IgD-negative memory B cell (primary cell): ENCODE results near the gene PCDHGB7. TPM values are rescaled to one million over a fixed set of nuclear protein-coding genes. Genes with fewer than 3 reads are reported as not detected.
A peak's percentile ranks its signal among the peaks of the same experiment; 100 is the strongest.
"Not testable (repeated sequence)": the region's sequence is repeated elsewhere in the genome, so short reads cannot be mapped to it uniquely, and the experiment has no call there.

ENCODE experiments used
- H3K27ac Mint-ChIP-seq, 3 donors: one replicate each; pipeline ENCODE4 v1.8.0; 2020 to 2022; ENCODE audit warnings: mild to moderate bottlenecking in 3 of 3, mixed read lengths in 3 of 3, moderate library complexity in 1 of 3
- H3K27me3 Mint-ChIP-seq: one replicate; pipeline ENCODE4 v1.8.0; 2021; ENCODE audit warnings: mixed read lengths
- H3K36me3 Mint-ChIP-seq: one replicate; pipeline ENCODE4 v1.8.0; 2020; ENCODE audit warnings: mild to moderate bottlenecking, mixed read lengths
- H3K4me1 Mint-ChIP-seq, 3 donors: one replicate each; pipeline ENCODE4 v1.8.0; 2020 to 2022; ENCODE audit warnings: mixed read lengths in 3 of 3, mild to moderate bottlenecking in 1 of 3
- H3K4me3 Mint-ChIP-seq, 4 donors: one replicate each; pipeline ENCODE4 v1.8.0; 2020 to 2022; ENCODE audit warnings: mild to moderate bottlenecking in 4 of 4, mixed read lengths in 4 of 4, moderate library complexity in 3 of 4
- H3K9me3 Mint-ChIP-seq, 3 donors: one replicate each; pipeline ENCODE4 v1.8.0; 2020 to 2021; ENCODE audit warnings: mixed read lengths in 3 of 3, mild to moderate bottlenecking in 1 of 3
- polyA plus RNA-seq: library from polyadenylated mRNA; unstranded; fragments of 300-500 nt; fragmentation: Illumina TruSeq; gene quantifications from one replicate; pipeline ENCODE4 v1.2.3, GENCODE V29; 2021

The PCDHGB7 gene
- polyA plus RNA-seq = 0.21 TPM

DNA sequence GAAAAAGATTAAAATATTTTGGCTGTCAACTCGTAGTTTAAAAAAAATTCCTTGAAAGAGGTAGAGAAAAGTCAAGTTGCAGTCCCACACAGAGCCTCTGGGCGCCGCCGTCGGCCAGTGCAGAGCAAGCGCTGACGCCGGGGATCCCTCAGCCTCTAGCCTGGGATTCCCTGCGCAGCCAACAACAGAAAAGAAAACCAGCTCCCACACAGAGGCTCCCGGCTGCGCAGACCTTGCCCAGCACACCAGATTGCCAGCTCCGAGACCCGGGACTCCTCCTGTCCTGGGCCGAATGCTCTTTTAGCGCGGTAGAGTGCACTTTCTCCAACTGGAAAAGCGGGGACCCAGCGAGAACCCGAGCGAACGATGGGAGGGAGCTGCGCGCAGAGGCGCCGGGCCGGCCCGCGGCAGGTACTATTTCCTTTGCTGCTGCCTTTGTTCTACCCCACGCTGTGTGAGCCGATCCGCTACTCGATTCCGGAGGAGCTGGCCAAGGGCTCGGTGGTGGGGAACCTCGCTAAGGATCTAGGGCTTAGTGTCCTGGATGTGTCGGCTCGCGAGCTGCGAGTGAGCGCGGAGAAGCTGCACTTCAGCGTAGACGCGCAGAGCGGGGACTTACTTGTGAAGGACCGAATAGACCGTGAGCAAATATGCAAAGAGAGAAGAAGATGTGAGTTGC, at the start of gene PCDHGB7:
PCDHGB7 (plus strand) TSS at position 184 of the 679 bp plus-strand sequence; CDS start at position 367, 183 bp downstream.
- H3K9me3 Mint-ChIP-seq = peaks cover 15 to 43% (median 23%) of the 10 kb centered on the region in 3 donors
- H3K36me3 Mint-ChIP-seq = not testable (repeated sequence)
- peaks cover 16 to 36% (median 20%) of the 10 kb centered on the region in 3 donors for H3K4me1 Mint-ChIP-seq
- H3K27me3 Mint-ChIP-seq = peaks cover 56% of the 10 kb centered on the region
- H3K27ac Mint-ChIP-seq = peak within 1 kb of the TSS; percentile 73 to 93 (median 83)
- peak within 1 kb of the TSS; percentile 78 to 93 (median 81) for H3K4me3 Mint-ChIP-seq

DNA sequence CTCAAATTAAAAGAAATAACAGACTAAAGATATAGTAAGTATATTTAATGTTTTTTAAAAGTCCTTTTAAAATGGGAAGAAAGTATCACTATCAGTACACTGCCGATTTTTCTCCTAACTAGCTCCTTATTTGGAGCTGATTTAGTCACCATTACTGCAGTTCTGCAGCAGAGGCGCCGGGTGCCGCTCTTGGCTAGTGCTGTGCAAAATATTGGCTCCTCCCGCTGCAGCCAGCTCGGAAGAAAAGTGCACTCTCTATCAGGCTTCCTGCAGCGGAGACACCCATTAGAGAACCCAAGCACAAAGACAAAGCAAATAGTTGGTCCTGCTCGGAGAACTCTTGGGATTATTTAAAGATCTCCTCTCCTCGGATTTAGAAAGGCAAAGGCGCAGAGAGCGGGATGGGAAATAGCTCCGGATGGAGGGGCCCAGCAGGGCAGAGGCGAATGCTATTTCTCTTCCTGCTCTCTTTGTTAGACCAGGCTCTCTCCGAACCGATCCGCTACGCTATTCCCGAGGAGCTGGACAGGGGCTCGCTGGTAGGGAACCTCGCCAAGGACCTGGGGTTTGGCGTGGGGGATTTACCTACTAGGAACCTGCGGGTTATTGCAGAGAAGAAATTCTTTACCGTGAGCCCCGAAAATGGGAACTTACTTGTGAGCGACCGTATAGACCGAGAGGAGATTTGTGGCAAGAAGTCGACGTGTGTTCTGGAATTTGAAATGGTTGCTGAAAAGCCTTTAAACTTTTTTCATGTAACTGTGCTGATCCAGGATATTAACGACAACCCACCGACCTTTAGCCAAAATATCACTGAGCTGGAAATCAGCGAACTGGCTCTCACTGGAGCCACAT, 47.3 kb upstream of the PCDHGB7 start, which contains the start of gene PCDHGB3:
PCDHGB3 (plus strand) TSS at position 249 of the 855 bp plus-strand sequence; CDS start at position 402, 153 bp downstream.
- Mint-ChIP-seq H3K9me3 (peaks cover 8 to 14% (median 13%) of the 10 kb centered on the region in 3 donors), H3K4me3 (peak within 1 kb of the TSS; percentile 88 to 97 (median 92)), H3K27ac (peak within 1 kb of the TSS; percentile 67 to 74 (median 72)), H3K27me3 (peaks cover 35% of the 10 kb centered on the region), H3K4me1 (peaks cover 2 to 5% (median 4%) of the 10 kb centered on the region in 3 donors), H3K36me3 (peaks cover 4% of the 10 kb centered on the region)

DNA sequence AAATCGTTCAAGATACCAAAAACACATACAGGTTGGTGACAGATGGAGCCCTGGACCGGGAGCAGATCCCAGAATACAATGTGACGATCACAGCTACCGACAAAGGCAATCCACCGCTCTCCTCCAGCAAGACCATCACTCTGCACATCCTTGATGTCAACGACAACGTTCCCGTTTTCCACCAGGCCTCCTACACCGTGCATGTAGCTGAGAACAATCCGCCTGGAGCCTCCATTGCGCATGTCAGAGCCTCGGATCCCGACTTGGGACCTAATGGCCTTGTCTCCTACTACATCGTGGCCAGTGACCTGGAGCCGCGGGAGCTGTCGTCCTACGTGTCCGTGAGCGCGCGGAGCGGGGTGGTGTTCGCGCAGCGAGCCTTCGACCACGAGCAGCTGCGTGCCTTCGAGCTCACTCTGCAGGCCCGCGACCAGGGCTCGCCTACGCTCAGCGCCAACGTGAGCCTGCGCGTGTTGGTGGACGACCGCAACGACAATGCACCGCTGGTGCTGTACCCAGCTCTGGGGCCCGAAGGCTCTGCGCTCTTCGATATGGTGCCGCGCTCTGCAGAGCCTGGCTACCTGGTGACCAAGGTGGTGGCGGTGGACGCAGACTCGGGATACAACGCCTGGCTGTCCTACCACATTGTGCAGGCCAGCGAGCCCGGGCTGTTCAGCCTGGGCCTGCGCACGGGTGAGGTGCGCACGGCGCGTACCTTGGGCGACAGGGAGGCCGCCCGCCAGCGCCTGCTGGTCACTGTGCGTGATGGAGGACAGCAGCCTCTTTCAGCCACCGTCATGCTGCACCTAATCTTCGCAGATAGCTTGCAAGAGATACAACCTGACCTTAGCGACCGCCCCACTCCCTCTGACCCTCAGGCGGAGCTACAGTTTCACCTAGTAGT, 45.7 kb upstream of the PCDHGB7 start:
- H3K4me3 Mint-ChIP-seq = peak overlapping the region in 2 of 4 donors; percentile 15 to 55
- H3K9me3 Mint-ChIP-seq = peaks cover 6 to 17% (median 11%) of the 10 kb centered on the region in 3 donors
- peaks cover 7% of the 10 kb centered on the region for H3K36me3 Mint-ChIP-seq
- H3K4me1 Mint-ChIP-seq = peaks cover 2 to 5% (median 4%) of the 10 kb centered on the region in 3 donors
- H3K27ac Mint-ChIP-seq = no peak overlapping the region
- peaks cover 23% of the 10 kb centered on the region for H3K27me3 Mint-ChIP-seq

DNA sequence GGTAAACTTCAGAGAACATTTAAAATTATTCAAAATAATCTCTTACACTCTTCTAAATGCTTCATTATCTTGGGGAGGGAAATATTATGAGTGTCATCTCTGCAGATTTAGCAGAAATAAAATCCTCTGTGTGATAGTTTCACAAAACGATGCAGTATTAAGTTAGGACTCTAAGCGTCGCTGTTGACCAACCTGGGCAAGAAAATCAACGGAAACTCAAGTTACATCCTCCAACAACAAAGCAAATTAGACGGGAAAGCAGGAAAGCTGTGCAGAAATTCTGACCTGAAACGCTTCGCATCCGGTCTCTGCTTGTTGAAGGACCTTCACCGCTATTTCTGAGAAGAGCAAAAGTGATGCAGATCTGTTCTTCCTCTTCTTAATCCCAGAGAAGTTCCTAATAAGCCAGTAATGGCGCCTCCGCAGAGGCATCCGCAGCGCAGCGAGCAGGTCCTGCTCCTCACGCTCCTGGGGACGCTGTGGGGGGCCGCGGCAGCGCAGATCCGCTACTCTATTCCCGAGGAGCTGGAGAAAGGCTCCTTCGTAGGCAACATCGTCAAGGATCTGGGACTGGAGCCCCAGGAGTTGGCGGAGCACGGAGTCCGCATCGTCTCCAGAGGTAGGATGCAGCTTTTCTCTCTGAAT, 43.7 kb upstream of the PCDHGB7 start, which contains the start of gene PCDHGA6:
PCDHGA6 (plus strand) TSS at position 219 of the 645 bp plus-strand sequence; CDS start at position 412, 193 bp downstream.
- H3K9me3 Mint-ChIP-seq = peaks cover 6 to 15% (median 11%) of the 10 kb centered on the region in 3 donors
- peaks cover 2 to 5% (median 4%) of the 10 kb centered on the region in 3 donors for H3K4me1 Mint-ChIP-seq
- peak within 1 kb of the TSS in 1 of 3 donors; percentile 65 for H3K27ac Mint-ChIP-seq
- H3K27me3 Mint-ChIP-seq = peaks cover 21% of the 10 kb centered on the region
- peaks cover 7% of the 10 kb centered on the region for H3K36me3 Mint-ChIP-seq
- H3K4me3 Mint-ChIP-seq = peak within 1 kb of the TSS in 3 of 4 donors; percentile 27 to 79 (median 63)

DNA sequence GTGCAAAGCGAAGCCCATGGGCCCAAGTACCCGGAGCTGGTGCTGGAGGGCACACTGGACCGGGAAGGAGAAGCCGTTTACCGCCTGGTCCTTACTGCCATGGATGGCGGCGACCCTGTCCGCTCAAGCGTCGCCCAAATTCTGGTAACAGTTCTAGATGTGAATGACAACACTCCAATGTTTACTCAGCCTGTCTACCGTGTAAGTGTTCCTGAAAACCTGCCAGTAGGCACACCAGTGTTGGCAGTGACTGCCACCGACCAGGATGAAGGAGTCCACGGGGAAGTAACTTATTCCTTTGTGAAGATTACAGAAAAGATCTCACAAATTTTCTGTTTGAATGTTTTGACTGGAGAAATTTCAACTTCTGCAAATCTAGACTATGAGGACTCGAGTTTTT, 42.9 kb upstream of the PCDHGB7 start:
- Mint-ChIP-seq H3K27ac (no peak overlapping the region), H3K4me1 (peaks cover 2 to 5% (median 4%) of the 10 kb centered on the region in 3 donors), H3K36me3 (peaks cover 7% of the 10 kb centered on the region), H3K27me3 (peaks cover 22% of the 10 kb centered on the region), H3K9me3 (peaks cover 8 to 15% (median 11%) of the 10 kb centered on the region in 3 donors), H3K4me3 (peak overlapping the region in 1 of 4 donors; percentile 27)

DNA sequence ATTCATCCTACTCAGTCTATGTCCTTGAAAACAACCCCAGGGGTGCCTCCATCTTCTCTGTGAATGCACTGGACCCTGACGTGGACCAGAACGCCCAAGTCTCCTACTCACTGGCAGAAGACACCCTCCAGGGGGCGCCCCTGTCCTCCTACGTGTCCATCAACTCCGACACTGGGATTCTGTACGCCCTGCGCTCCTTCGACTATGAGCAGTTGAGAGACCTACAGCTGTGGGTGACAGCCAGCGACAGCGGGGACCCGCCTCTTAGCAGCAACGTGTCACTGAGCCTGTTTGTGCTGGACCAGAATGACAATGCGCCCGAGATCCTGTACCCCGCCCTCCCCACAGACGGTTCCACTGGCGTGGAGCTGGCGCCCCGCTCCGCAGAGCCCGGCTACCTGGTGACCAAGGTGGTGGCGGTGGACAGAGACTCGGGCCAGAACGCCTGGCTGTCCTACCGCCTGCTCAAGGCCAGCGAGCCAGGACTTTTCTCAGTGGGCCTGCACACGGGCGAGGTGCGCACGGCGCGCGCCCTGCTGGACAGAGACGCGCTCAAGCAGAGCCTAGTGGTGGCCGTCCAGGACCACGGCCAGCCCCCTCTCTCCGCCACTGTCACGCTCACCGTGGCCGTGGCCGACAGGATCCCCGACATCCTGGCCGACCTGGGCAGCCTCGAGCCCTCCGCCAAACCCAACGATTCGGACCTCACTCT, 41.9 kb upstream of the PCDHGB7 start:
- not testable (repeated sequence) for H3K27ac Mint-ChIP-seq, H3K36me3 Mint-ChIP-seq, H3K4me1 Mint-ChIP-seq, H3K4me3 Mint-ChIP-seq
- H3K27me3 Mint-ChIP-seq = peaks cover 22% of the 10 kb centered on the region
- peaks cover 8 to 15% (median 11%) of the 10 kb centered on the region in 3 donors for H3K9me3 Mint-ChIP-seq

DNA sequence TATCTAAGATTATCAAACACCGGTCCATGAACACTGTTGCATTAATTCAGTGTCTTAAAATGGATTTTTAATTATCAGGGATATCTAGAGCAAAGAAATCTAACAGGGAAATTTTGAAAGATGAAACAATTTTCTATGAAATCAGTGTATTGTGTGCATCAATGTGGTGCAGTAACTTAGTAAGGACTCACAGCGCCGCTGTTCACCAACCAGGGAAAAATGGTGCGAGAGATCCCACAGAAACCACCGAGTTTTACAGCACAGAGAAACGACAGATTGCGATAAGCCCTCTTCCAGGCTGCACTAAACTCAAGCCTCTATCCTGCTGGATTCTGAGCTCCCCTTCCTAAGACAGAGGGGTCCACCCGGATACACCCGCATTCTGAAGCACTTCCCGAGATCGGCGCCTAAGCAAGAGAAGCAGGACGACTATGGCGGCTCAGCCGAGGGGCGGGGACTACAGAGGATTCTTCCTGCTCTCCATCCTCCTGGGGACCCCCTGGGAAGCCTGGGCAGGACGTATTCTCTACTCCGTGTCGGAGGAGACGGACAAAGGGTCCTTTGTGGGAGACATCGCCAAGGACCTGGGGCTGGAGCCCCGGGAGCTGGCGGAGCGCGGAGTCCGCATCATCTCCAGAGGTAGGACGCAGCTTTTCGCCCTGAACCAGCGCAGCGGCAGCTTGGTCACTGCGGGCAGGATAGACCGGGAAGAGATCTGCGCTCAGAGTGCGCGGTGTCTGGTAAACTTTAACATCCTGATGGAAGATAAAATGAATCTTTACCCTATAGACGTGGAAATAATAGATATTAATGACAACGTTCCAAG, 34.8 kb upstream of the PCDHGB7 start, which contains the start of gene PCDHGA7:
PCDHGA7 (plus strand) TSS at position 274 of the 826 bp plus-strand sequence; CDS start at position 432, 158 bp downstream.
- Mint-ChIP-seq H3K4me3 (peak within 1 kb of the TSS; percentile 81 to 94 (median 90)), H3K36me3 (peaks cover 1% of the 10 kb centered on the region), H3K27ac (peak within 1 kb of the TSS in 2 of 3 donors; percentile 19 to 76), H3K9me3 (peaks cover 4 to 15% (median 8%) of the 10 kb centered on the region in 3 donors), H3K4me1 (peaks cover 0 to 2% (median 2%) of the 10 kb centered on the region in 3 donors), H3K27me3 (peaks cover 26% of the 10 kb centered on the region)

DNA sequence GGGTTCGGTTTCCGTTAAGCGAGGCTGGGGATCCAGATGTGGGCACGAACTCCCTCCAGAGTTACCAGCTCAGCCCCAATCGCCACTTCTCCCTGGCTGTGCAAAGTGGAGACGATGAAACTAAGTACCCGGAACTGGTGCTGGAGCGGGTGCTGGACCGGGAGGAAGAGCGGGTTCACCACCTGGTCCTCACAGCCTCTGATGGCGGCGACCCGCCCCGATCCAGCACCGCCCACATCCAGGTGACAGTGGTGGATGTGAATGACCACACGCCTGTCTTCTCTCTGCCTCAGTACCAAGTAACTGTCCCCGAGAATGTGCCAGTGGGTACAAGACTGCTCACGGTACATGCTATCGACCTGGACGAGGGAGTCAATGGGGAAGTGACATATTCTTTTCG, 34.1 kb upstream of the PCDHGB7 start:
- H3K4me3 Mint-ChIP-seq = peak overlapping the region in 2 of 4 donors; percentile 81 to 92
- peaks cover 1% of the 10 kb centered on the region for H3K36me3 Mint-ChIP-seq
- peaks cover 0 to 2% (median 2%) of the 10 kb centered on the region in 3 donors for H3K4me1 Mint-ChIP-seq
- peaks cover 26% of the 10 kb centered on the region for H3K27me3 Mint-ChIP-seq
- H3K27ac Mint-ChIP-seq = peak overlapping the region in 1 of 3 donors; percentile 31
- peaks cover 4 to 16% (median 8%) of the 10 kb centered on the region in 3 donors for H3K9me3 Mint-ChIP-seq

DNA sequence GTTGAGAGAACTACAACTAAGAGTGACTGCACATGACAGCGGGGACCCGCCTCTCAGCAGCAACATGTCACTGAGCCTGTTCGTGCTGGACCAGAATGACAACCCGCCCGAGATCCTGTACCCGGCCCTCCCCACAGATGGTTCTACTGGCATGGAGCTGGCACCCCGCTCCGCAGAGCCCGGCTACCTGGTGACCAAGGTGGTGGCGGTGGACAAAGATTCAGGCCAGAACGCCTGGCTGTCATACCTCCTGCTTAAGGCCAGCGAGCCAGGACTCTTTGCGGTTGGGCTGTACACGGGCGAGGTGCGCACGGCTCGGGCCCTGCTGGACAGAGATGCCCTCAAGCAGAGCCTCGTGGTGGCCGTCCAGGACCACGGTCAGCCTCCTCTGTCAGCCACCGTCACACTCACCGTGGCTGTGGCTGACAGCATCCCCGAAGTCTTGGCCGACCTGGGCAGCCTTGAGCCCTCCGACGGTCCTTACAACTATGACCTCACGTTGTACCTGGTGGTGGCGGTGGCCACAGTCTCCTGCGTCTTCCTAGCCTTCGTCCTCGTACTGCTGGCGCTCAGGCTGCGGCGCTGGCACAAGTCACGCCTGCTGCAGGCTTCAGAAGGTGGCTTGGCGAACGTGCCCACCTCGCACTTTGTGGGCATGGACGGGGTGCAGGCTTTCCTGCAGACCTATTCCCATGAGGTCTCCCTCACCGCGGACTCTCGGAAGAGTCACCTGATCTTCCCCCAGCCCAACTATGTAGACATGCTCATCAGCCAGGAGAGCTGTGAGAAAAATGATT, 32.8 kb upstream of the PCDHGB7 start:
- Mint-ChIP-seq H3K4me3 (no peak overlapping the region), H3K4me1 (peaks cover 0 to 4% (median 2%) of the 10 kb centered on the region in 3 donors), H3K9me3 (peaks cover 4 to 23% (median 8%) of the 10 kb centered on the region in 3 donors), H3K27ac (no peak overlapping the region), H3K36me3 (peaks cover 1% of the 10 kb centered on the region), H3K27me3 (peaks cover 28% of the 10 kb centered on the region)

DNA sequence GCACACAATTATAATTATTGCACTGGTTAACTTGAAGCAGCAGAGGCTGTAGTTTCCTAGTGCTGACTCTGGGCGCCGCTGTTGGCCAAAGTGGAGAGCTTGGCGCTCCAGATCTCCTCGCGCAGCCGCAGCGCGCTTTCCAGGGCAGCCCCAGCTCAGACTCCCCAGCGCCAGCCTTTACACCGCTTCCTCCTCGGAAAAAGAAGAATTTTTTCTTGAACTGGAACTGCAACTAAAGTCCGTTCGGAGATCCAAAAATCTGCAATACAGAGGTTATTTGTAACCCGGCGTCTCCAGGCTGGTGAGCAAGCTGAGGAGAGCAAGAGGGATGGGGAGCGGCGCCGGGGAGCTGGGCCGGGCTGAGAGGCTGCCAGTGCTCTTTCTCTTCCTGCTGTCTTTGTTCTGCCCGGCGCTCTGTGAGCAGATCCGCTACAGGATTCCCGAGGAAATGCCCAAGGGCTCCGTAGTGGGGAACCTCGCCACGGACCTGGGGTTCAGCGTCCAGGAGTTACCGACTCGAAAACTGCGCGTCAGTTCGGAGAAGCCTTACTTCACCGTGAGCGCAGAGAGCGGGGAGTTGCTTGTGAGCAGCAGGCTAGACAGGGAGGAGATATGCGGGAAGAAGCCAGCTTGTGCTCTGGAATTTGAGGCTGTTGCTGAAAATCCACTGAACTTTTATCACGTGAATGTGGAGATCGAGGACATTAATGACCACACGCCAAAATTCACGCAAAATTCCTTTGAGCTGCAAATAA, 29.7 kb upstream of the PCDHGB7 start, which contains the start of gene PCDHGB4:
PCDHGB4 (plus strand) TSS at position 142 of the 755 bp plus-strand sequence; CDS start at position 329, 187 bp downstream.
- not testable (repeated sequence) for H3K36me3 Mint-ChIP-seq, H3K4me1 Mint-ChIP-seq
- Mint-ChIP-seq H3K27me3 (peaks cover 37% of the 10 kb centered on the region), H3K9me3 (peaks cover 8 to 33% (median 9%) of the 10 kb centered on the region in 3 donors), H3K4me3 (peak within 1 kb of the TSS; percentile 43 to 83 (median 60)), H3K27ac (peak within 1 kb of the TSS in 2 of 3 donors; percentile 16 to 67)

DNA sequence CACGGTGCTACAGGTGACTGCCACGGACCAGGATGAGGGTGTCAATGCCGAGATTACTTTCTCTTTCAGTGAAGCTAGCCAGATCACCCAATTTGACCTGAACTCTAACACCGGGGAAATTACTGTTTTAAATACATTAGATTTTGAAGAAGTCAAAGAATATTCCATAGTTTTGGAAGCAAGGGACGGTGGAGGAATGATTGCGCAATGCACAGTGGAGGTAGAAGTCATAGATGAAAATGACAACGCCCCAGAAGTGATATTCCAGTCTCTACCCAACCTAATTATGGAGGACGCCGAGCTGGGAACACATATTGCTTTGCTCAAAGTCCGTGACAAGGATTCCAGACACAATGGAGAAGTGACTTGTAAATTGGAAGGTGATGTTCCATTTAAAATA, 28.8 kb upstream of the PCDHGB7 start:
- Mint-ChIP-seq H3K36me3 (peaks cover 3% of the 10 kb centered on the region), H3K27ac (peak overlapping the region in 2 of 3 donors; percentile 16 to 48), H3K4me3 (no peak overlapping the region), H3K4me1 (peaks cover 0 to 4% (median 2%) of the 10 kb centered on the region in 3 donors), H3K27me3 (peaks cover 29% of the 10 kb centered on the region), H3K9me3 (peaks cover 10 to 36% (median 11%) of the 10 kb centered on the region in 3 donors)
